Mucosa of descending colon (tissue), 3 donors: Measurements from ENCODE around the gene IZUMO4. TPM values are rescaled to one million over a fixed set of nuclear protein-coding genes. Genes with fewer than 3 reads are reported as not detected.
A peak's percentile ranks its signal among the peaks of the same experiment; 100 is the strongest.

Source experiments
- ATAC-seq: fragments of 200-7000 bp; cut with Tn5 transposase; one replicate; pipeline ENCODE4 v1.9.1; 2020; ENCODE audit warnings: mild to moderate bottlenecking, moderate library complexity
- DNase-seq, 3 donors: peaks; one replicate each; pipeline ENCODE4 v3.0.0-alpha.2; 2020
- H3K36me3 ChIP-seq: fragments of 200-600 bp; one replicate; pipeline ENCODE4 v1.8.0; 2021; ENCODE audit warnings: low read depth, mild to moderate bottlenecking
- H3K4me1 ChIP-seq: fragments of 200-600 bp; one replicate; pipeline ENCODE4 v1.8.0; 2021; ENCODE audit warnings: low read depth, mild to moderate bottlenecking
- H3K4me3 ChIP-seq: fragments of 200-600 bp; one replicate; pipeline ENCODE4 v1.8.0; 2021; ENCODE audit warnings: mild to moderate bottlenecking
- H3K9me3 ChIP-seq: fragments of 200-600 bp; one replicate; pipeline ENCODE4 v1.8.0; 2021; ENCODE audit warnings: mild to moderate bottlenecking
- CTCF ChIP-seq: fragments of 200-600 bp; IDR thresholded peaks from one replicate; pipeline ENCODE4 v1.8.0; 2022; ENCODE audit warnings: antibody characterized with exemption, mild to moderate bottlenecking
- intact Hi-C, 2 donors: fragments of 100-400 bp; cut with DNase I in 1 of 2; cut with micrococcal nuclease in 1 of 2; formaldehyde crosslinking; loops; one replicate each; pipeline versions ENCODE4 v1.11.0 to v1.11.1; 2022; cut with DNase I, micrococcal nuclease
- total RNA-seq, 3 donors: library from RNA; stranded (reverse); fragmentation: NEBNext Ultra II Directional in 2 of 3; extraction: Animal tissue kit (Norgen Biotek cat#: 25700) in 2 of 3; gene quantifications; one replicate each; pipeline versions ENCODE4 v1.2.1 to v1.2.4, GENCODE V29; 2021 to 2023
- donor health status: DM: no; HTN: no; CAD: no; lungs with moderate emphysema.
- donor health status: DM: no; HTN: no; CAD: no.
- donor health status: DM: no; HTN: yes; CAD: no.

The IZUMO4 gene
- total RNA-seq, 3 donors from 2014 or later: 2.2 to 5.3 (median 3.4) TPM

- intact Hi-C loops: no loop called here
- Histone ChIP-seq H3K36me3 (no peaks in the 10 kb centered on the region), H3K4me1 (peaks cover 60% of the 10 kb centered on the region), H3K4me3 (no peak overlapping the region), H3K9me3 (no peaks in the 10 kb centered on the region)
- DNase-seq (peak in 1 of 3 donors; percentile 65), ATAC-seq (no peak)
- TF ChIP-seq CTCF: no peak
These were observed 38.9 kb upstream of the IZUMO4 start for GRCh38 chr19:2057484-2058469.

GRCh38 chr19:2058570-2059421 lies 37.9 kb upstream of the IZUMO4 start:
- DNase-seq (no peak), ATAC-seq (no peak)
- Histone ChIP-seq H3K4me3 (no peak overlapping the region), H3K36me3 (no peaks in the 10 kb centered on the region), H3K9me3 (no peaks in the 10 kb centered on the region), H3K4me1 (peaks cover 58% of the 10 kb centered on the region)
- intact Hi-C loops: no loop called here
- no peak for TF ChIP-seq CTCF

GRCh38 chr19:2059422-2060201 lies 37.1 kb upstream of the IZUMO4 start:
- ATAC-seq (peak; percentile 69), DNase-seq (peak; percentile 88 to 91 (median 89))
- Histone ChIP-seq H3K4me1 (peaks cover 55% of the 10 kb centered on the region), H3K36me3 (no peaks in the 10 kb centered on the region), H3K4me3 (no peak overlapping the region), H3K9me3 (no peaks in the 10 kb centered on the region)
- intact Hi-C loops: no loop called here
- no peak for TF ChIP-seq CTCF

GRCh38 chr19:2060884-2061494 lies 35.7 kb upstream of the IZUMO4 start:
- ATAC-seq (peak; percentile 63), DNase-seq (peak in 2 of 3 donors; percentile 78 to 88)
- no peaks in the 10 kb centered on the region for H3K9me3 ChIP-seq
- H3K4me3 ChIP-seq: peak overlapping the region; percentile 54
- intact Hi-C loops: no loop called here
- TF ChIP-seq CTCF: no peak
- no peaks in the 10 kb centered on the region for H3K36me3 ChIP-seq
- H3K4me1 ChIP-seq: peaks cover 46% of the 10 kb centered on the region
